IPS-20b (cell line): ENCODE results near the gene ING1.

ENCODE experiments used
- H3K27ac ChIP-seq: one replicate; pipeline ENCODE4 v1.5.1; 2013; ENCODE audit warnings: low read length
- H3K27me3 ChIP-seq: 2 replicates; pipeline ENCODE4 v1.6.1; 2013; ENCODE audit warnings: mild to moderate bottlenecking, low read length, inconsistent platforms; ENCODE audit not compliant: insufficient read depth
- H3K36me3 ChIP-seq: 2 replicates; pipeline ENCODE4 v1.6.1; 2013; ENCODE audit warnings: low read depth, mild to moderate bottlenecking, inconsistent platforms, low read length, moderate library complexity; ENCODE audit not compliant: insufficient read depth
- H3K4me1 ChIP-seq: 2 replicates; pipeline ENCODE4 v1.6.1; 2013; ENCODE audit warnings: mild to moderate bottlenecking, control low read depth, inconsistent platforms, low read length, moderate library complexity; ENCODE audit not compliant: insufficient read depth
- H3K4me3 ChIP-seq: 2 replicates; pipeline ENCODE4 v1.5.1; 2013; ENCODE audit warnings: mild to moderate bottlenecking, low read length, inconsistent platforms
- H3K9ac ChIP-seq: 2 replicates; pipeline ENCODE4 v1.6.1; 2013; ENCODE audit warnings: low read depth, mild to moderate bottlenecking, inconsistent platforms, low read length, moderate library complexity
- H3K9me3 ChIP-seq: 2 replicates; pipeline ENCODE4 v1.6.1; 2013; ENCODE audit warnings: mild to moderate bottlenecking, low read depth, low read length, inconsistent platforms; ENCODE audit not compliant: insufficient read depth

Gene ING1

DNA sequence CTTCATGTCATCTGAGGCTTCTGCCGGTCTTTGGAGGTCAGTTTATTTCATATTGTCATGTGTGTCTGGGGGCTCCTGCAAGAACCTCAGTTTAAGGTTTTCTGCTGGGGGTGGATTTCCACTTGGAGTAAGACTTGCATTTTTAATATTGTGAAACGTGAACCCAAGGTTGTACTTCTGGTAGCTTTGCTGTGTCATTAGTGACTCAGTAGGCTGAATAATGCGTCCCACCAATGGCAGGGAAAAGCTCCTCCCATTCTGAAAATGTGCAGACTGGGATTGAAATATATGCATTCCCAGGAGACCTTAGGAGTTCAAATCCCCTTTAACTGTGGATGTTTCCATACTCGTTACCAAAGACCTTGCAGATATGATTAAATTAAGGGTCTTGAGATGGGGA, 46.2 kb downstream of the ING1 start:
- no peaks in the 10 kb centered on the region for H3K36me3 ChIP-seq
- H3K9ac ChIP-seq: no peak overlapping the region
- H3K27ac ChIP-seq: no peak overlapping the region
- H3K9me3 ChIP-seq: no peaks in the 10 kb centered on the region
- no peak overlapping the region for H3K4me3 ChIP-seq
- H3K4me1 ChIP-seq: peaks cover 10% of the 10 kb centered on the region; the same call in 1 of the 2 replicates
- no peaks in the 10 kb centered on the region for H3K27me3 ChIP-seq

DNA sequence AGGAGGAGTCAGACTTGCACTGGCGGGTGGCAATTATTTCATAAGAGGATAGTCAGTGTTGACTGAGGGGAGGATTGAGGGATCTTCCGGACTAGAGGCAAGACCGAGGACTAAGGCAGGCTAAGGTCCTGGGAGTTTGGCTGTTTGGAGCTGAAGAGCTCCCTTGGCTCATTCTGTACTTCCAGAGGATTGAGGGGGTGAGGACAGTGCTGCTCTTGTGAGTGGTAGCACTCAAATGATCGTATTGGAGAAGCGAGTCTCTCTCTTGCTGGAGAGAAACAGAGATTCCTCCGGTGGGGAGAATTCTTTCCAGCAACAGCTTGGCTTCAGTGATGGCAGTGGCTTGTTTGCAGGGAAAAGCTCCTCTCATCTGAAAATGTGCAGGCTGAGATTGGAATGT, 47.1 kb downstream of the ING1 start:
- Histone ChIP-seq H3K27me3 (no peaks in the 10 kb centered on the region), H3K27ac (no peak overlapping the region), H3K36me3 (no peaks in the 10 kb centered on the region), H3K9me3 (no peaks in the 10 kb centered on the region), H3K9ac (no peak overlapping the region), H3K4me1 (peaks cover 10% of the 10 kb centered on the region; the same call in 1 of the 2 replicates), H3K4me3 (no peak overlapping the region)

DNA sequence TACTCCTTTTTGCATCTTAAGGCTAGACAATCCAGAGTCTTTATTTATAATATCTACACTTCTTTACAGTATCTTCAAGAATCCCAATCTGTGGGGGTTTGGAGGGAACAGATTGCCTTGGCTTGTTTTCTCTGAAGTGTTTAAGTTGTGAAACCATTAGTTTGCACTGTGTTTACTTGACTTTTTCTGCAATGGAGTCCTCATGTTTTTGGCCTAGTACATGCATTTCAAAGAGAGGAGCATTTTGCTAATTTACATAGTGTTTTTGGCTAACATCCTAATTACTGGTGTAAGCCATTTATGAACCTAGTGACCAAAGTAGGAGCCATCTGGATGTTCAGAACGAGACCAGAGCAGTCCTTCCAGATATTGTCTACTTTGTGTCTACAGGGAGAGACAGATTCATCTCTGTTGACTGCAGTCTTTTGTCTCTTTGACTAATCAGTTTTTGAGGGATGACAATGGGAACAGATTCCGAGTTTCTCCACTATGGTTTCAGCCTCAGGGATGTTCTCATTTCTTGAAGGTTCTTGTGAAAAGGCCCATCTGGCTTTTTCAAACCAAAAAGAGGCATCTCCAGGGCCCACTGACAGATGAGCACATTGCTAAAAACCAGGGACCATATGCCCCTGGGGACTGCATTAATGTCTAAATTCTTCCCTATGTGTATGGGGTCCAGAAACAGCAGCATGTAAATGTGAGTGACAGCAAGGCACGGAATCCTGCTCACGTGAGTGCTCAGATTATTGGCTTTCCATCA, 53.4 kb downstream of the ING1 start:
- H3K9me3 ChIP-seq: no peaks in the 10 kb centered on the region
- no peak overlapping the region for H3K9ac ChIP-seq
- no peaks in the 10 kb centered on the region for H3K36me3 ChIP-seq
- H3K4me1 ChIP-seq: no peaks in the 10 kb centered on the region
- H3K27ac ChIP-seq: no peak overlapping the region
- H3K4me3 ChIP-seq: no peak overlapping the region
- H3K27me3 ChIP-seq: no peaks in the 10 kb centered on the region

DNA sequence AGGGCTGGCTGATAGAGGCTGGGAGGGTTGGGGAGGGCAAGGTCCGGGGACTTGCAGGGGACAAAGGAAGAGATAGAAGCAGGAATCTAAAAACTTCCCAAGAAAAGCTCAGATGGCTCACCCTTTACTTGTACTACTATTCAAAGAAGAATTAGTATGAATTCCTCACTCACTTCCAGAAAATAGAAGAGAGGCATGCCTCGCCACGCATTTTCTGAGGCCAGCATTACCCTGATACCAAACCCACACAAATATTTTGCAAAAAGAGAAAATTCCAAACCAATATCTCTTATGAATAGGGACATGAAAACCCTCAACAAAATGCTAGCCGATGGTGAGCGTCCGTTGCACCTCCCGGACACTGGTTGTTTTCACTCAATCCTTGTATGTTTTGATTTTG, 54.0 kb downstream of the ING1 start:
- Histone ChIP-seq H3K4me3 (no peak overlapping the region), H3K27ac (no peak overlapping the region), H3K9me3 (no peaks in the 10 kb centered on the region), H3K36me3 (no peaks in the 10 kb centered on the region), H3K4me1 (no peaks in the 10 kb centered on the region), H3K9ac (no peak overlapping the region), H3K27me3 (no peaks in the 10 kb centered on the region)

DNA sequence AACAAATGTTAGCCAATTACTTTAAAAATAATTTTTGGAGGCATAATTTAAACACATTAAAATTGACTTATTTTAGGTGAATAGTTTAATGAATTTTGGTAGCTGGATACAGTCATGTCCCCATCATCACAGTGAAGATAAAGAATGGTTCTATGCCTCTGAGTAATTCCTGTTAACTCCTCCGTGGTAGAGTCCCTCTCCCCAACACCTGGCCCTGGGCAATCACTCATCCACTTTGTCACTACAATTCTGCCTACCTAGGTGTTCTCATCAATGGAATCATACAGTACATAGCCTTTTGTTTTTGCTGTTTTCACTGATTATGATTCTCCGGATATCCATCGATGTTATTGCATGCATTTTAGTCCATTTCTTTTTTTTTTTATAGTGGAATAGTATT, 55.6 kb downstream of the ING1 start:
- no peaks in the 10 kb centered on the region for H3K4me1 ChIP-seq
- H3K9ac ChIP-seq: no peak overlapping the region
- H3K27ac ChIP-seq: no peak overlapping the region
- H3K4me3 ChIP-seq: no peak overlapping the region
- no peaks in the 10 kb centered on the region for H3K9me3 ChIP-seq
- no peaks in the 10 kb centered on the region for H3K27me3 ChIP-seq
- H3K36me3 ChIP-seq: no peaks in the 10 kb centered on the region

DNA sequence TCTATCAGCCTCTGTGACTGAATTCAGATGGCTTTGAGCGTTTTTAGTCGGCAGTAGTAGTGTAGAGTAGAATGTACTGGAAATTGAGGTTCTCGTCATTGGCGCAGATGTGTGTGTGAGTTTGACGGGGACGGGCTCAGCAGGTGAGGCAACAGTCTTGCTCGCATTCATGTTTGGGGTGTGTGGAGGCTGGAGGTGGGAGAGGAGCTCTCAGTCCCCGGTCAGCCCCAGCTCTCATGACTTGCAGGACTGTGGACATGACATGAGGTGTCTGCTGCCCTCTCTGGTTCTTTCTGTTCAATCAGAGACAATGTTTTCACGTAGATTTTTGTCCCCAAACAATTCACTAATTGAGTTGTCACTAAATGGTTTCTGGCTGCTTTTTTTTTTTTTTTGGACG, 57.2 kb downstream of the ING1 start:
- Histone ChIP-seq H3K9ac (no peak overlapping the region), H3K27me3 (no peaks in the 10 kb centered on the region), H3K36me3 (no peaks in the 10 kb centered on the region), H3K9me3 (no peaks in the 10 kb centered on the region), H3K4me3 (no peak overlapping the region), H3K4me1 (no peaks in the 10 kb centered on the region), H3K27ac (no peak overlapping the region)

DNA sequence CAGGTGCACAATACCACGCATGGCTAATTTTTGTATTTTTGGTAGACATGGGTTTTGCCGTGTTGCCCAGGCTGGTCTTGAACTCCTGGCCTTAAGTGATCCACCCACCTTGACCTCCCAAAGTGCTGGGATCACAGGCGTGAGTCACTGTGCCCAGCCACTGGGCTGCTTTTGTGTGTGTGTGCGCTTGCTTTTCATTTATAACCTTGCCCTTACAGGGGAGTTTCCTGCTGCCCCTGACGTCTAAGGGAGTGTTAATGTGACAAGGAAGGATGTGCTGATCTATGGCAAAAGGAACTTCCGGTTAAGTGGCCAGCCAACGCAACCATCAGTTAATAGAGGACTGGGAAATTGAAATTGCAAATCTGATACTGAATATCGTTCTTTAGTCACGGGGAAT, 57.7 kb downstream of the ING1 start:
- Histone ChIP-seq H3K4me1 (no peaks in the 10 kb centered on the region), H3K4me3 (no peak overlapping the region), H3K27ac (no peak overlapping the region), H3K9ac (no peak overlapping the region), H3K36me3 (no peaks in the 10 kb centered on the region), H3K9me3 (no peaks in the 10 kb centered on the region), H3K27me3 (no peaks in the 10 kb centered on the region)

DNA sequence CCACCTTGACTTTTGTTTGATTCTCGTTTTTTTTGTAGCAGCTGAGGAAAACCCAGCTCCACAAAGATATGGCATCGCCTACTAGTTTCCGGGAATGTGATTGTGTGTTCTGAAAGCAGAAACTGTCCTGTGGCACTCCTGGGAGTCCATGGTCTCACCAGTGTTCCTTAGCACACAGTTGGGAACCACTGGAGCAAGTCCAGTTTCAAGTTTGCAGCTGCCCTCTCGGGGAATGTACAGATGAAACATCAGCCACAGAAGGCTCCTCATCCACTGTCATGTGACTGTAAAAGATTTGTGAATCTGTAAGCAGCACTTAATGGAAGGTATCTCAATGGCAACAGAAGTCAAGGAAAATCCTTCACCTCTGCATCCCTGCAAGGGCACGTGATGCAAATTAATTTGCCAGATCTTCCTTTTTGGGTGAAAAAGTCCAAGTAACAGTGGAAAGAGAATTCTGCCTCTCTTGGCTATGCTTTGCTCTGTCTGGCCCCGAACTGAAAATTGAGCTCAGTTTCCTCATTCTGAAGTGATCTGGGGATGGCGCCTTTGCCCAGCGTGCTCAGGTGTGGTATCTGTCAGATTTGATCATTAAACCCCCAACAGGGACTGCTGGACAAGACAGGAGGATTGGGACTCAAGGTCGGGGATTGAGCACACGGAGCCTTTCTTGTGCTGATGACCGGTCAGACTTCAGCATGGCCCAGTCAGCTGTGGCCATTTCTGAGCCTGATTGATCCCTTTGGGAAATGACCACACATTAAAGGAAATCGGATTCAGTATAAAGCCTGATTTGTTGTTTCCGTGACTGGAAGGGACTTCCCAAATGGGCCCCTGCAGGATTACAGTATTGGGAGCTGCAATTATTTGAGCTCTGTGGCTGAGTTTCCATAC, 58.8 kb downstream of the ING1 start:
- H3K36me3 ChIP-seq: no peaks in the 10 kb centered on the region
- no peak overlapping the region for H3K4me3 ChIP-seq
- no peaks in the 10 kb centered on the region for H3K9me3 ChIP-seq
- H3K27ac ChIP-seq: no peak overlapping the region
- H3K4me1 ChIP-seq: no peaks in the 10 kb centered on the region
- H3K27me3 ChIP-seq: no peaks in the 10 kb centered on the region
- no peak overlapping the region for H3K9ac ChIP-seq
